ENCODE results near the gene KIR2DL4. TPM values are rescaled to one million over a fixed set of nuclear protein-coding genes. Genes with fewer than 3 reads are reported as not detected.

KIR2DL4 gene
- total RNA-seq, 1 experiment from 2014 or later: not detected

- RAD21 ChIA-PET (ENCODE audit: low non-redundant PET in 1 of 2, low total read pairs in 2 of 2, uncharacterized antibody in 2 of 2, unreplicated experiment in 2 of 2): no interaction called here
- no peak for TF ChIP-seq EZH2phosphoT487 (IDR thresholded peaks at IDR 0.05; ENCODE audit: borderline replicate concordance)
- TF ChIP-seq YY1 (IDR thresholded peaks at IDR 0.05; ENCODE audit: extremely low read depth, insufficient replicate concordance, low read depth, low read length): no peak
- no peak for TF ChIP-seq CTCF (IDR thresholded peaks at IDR 0.05 in 2 of 3, conservative IDR thresholded peaks at IDR 0.05 in 1 of 3; ENCODE audit: borderline replicate concordance in 1 of 3, insufficient read depth in 1 of 3, low read depth in 2 of 3, low read length in 2 of 3)
- no peak for TF ChIP-seq CEBPB (IDR thresholded peaks at IDR 0.05; ENCODE audit: low read depth)
- no peak for TF ChIP-seq SIN3A (IDR thresholded peaks at IDR 0.05; ENCODE audit: low read depth)
- TF ChIP-seq ELF1 (IDR thresholded peaks at IDR 0.05; ENCODE audit: borderline replicate concordance, low read depth): no peak
- TF ChIP-seq JUND (IDR thresholded peaks at IDR 0.05): no peak
- TF ChIP-seq ZFX (IDR thresholded peaks at IDR 0.05): no peak
- TF ChIP-seq TCF7L2 (IDR thresholded peaks at IDR 0.05; ENCODE audit: borderline replicate concordance, extremely low read depth, insufficient read depth, insufficient read length): no peak
- no peak for TF ChIP-seq SRF (IDR thresholded peaks at IDR 0.05; ENCODE audit: low read depth)
- TF ChIP-seq POLR2AphosphoS5 (IDR thresholded peaks at IDR 0.05; ENCODE audit: low read depth, low read length): no peak
- TF ChIP-seq RAD21 (IDR thresholded peaks at IDR 0.05; ENCODE audit: low read depth): no peak
- TF ChIP-seq SP1 (IDR thresholded peaks at IDR 0.05; ENCODE audit: low read depth): no peak
- TF ChIP-seq FOSL1 (IDR thresholded peaks at IDR 0.05; ENCODE audit: low read depth): no peak
- TF ChIP-seq EGR1 (IDR thresholded peaks at IDR 0.05; ENCODE audit: low read depth): no peak
- TF ChIP-seq ZNF274 (IDR thresholded peaks at IDR 0.05; ENCODE audit: low read depth, low read length): no peak
- TF ChIP-seq MAX (IDR thresholded peaks at IDR 0.05): no peak
- POLR2A ChIA-PET: no interaction called here
- no peaks in the 10 kb centered on the region for H3K9me2 ChIP-seq (ENCODE audit: insufficient read depth)
- H3K27me3 ChIP-seq (ENCODE audit: insufficient read depth, low read length): peaks cover 56% of the 10 kb centered on the region
- no peak overlapping the region for H3K9ac ChIP-seq (ENCODE audit: low read length)
- intact Hi-C loops (cut with micrococcal nuclease): no loop called here
- no peaks in the 10 kb centered on the region for H4K20me1 ChIP-seq (ENCODE audit: insufficient read depth)
- DNase-seq (ENCODE audit: low read depth, low spot score) (no peak), ATAC-seq (no peak)
- no TSS peak for BruUV-seq (replicated peaks)
- no peak overlapping the region for H3K27ac ChIP-seq (ENCODE audit: low read depth, low read length)
- no peaks in the 10 kb centered on the region for H3K4me1 ChIP-seq (ENCODE audit: control insufficient read depth in 1 of 2, insufficient read depth in 2 of 2, low read length in 2 of 2)
- H2AFZ ChIP-seq (ENCODE audit: low read depth, low read length, poor library complexity, severe bottlenecking): no peak overlapping the region
- H3K9me3 ChIP-seq (ENCODE audit: control insufficient read depth in 1 of 2, insufficient read depth in 1 of 2, low read depth in 1 of 2, low read length in 2 of 2): no peaks in the 10 kb centered on the region
- CTCF ChIA-PET: no interaction called here
- H3K4me3 ChIP-seq (replicated peaks in 1 of 2; ENCODE audit: low read depth in 1 of 2, low read length in 2 of 2): no peak overlapping the region
- H3K79me2 ChIP-seq (ENCODE audit: insufficient read depth, low read length): no peaks in the 10 kb centered on the region
- no peaks in the 10 kb centered on the region for H3K36me3 ChIP-seq (ENCODE audit: control insufficient read depth in 1 of 2, insufficient read depth in 2 of 2, low read length in 2 of 2)
- no peak overlapping the region for H3K4me2 ChIP-seq (ENCODE audit: low read length)
Observed at GRCh38 chr19:54795758-54796157, 7.7 kb upstream of the KIR2DL4 start.
